Tongue (tissue), 3 donors: ENCODE results near the gene BMP2K. TPM values are rescaled to one million over a fixed set of nuclear protein-coding genes. Genes with fewer than 3 reads are reported as not detected.
A peak's percentile ranks its signal among the peaks of the same experiment; 100 is the strongest.

Experiments used
- DNase-seq: peaks from one replicate; pipeline ENCODE4 v3.0.0-alpha.2; 2015
- small RNA-seq: library from RNA; depleted of rRNA; stranded (forward); fragments of <200 nt; gene quantifications from one replicate; pipeline ENCODE3, GENCODE V24; 2014; ENCODE audit warnings: low replicate concordance
- total RNA-seq: library from RNA; depleted of rRNA; stranded (reverse); fragments of >200 nt; gene quantifications from one replicate; pipeline ENCODE4 v1.2.3, GENCODE V29; 2014

BMP2K gene
- total RNA-seq, 1 donor from 2014 or later = 50.9 TPM

- no peak for DNase-seq
Measured at GRCh38 chr4:78938474-78938867, 162.3 kb downstream of the BMP2K start.

GRCh38 chr4:78938868-78939666 lies 162.9 kb downstream of the BMP2K start, which contains the start of gene PAQR3:
Gene PAQR3, minus strand, starts transcription at chr4:78939438. Its CDS starts 214 bp downstream, at chr4:78939224.
- DNase-seq = peak; percentile 94

- no peak for DNase-seq
Measured at GRCh38 chr4:78939667-78940008, 163.5 kb downstream of the BMP2K start.

- no peak for DNase-seq
Measured at GRCh38 chr4:78940752-78941151, 164.6 kb downstream of the BMP2K start.

- DNase-seq = no peak
Measured at GRCh38 chr4:78944381-78944780, 168.2 kb downstream of the BMP2K start.

GRCh38 chr4:78945651-78946179 lies 169.6 kb downstream of the BMP2K start:
- no peak for DNase-seq

GRCh38 chr4:78949735-78950134 lies 173.6 kb downstream of the BMP2K start:
- DNase-seq = no peak

GRCh38 chr4:78951862-78952472 lies 175.8 kb downstream of the BMP2K start:
- peak; percentile 79 for DNase-seq

GRCh38 chr4:78953231-78953630 lies 177.1 kb downstream of the BMP2K start:
- DNase-seq = no peak

GRCh38 chr4:78953769-78954666 lies 177.9 kb downstream of the BMP2K start:
- DNase-seq = peak; percentile 46

GRCh38 chr4:78956975-78957374 lies 180.8 kb downstream of the BMP2K start:
- no peak for DNase-seq

GRCh38 chr4:78960926-78961325 lies 184.8 kb downstream of the BMP2K start:
- DNase-seq = no peak

Small RNA genes lying within 50 kb of the gene (small RNA-seq; reads per million reads assigned to genes)
- gene AC098818.1 = not detected
- not detected for gene MIR5096
- gene RN7SL127P = not detected

Other genes with a start within 250 kb of the BMP2K start
- 26.3 TPM for gene ANXA3, start 224.6 kb upstream of the BMP2K start, total RNA-seq
- gene PAQR3, start 163.1 kb downstream of the BMP2K start, total RNA-seq = 15.5 TPM